Gastrocnemius medialis (tissue), 4 donors: ENCODE data around the gene DMD.

ENCODE experiments used
- POLR2A ChIP-seq, 2 donors: fragments of 450-650 bp; IDR thresholded peaks; one replicate each; pipeline ENCODE4 v1.6.1; 2017; ENCODE audit warnings: antibody characterized with exemption in 2 of 2, mild to moderate bottlenecking in 2 of 2, moderate library complexity in 2 of 2
- TF ChIP-seq, protein P1 (sequence below), 5 experiments: fragments of 450-650 bp in 3 of 5; fragments of 200-600 bp in 2 of 5; sonication (generic) in 2 of 5; IDR thresholded peaks in 4 of 5; conservative IDR thresholded peaks in 1 of 5; 1 replicate in 4 of 5; 2 replicates in 1 of 5; pipeline ENCODE4 v1.5.1; 2016 to 2019; ENCODE audit warnings: antibody characterized with exemption in 5 of 5, mild to moderate bottlenecking in 3 of 5, moderate library complexity in 3 of 5

GRCh38 chrX:31706466-31706865 lies 1504.9 kb downstream of the DMD start:
- TF ChIP-seq, protein P1, sequence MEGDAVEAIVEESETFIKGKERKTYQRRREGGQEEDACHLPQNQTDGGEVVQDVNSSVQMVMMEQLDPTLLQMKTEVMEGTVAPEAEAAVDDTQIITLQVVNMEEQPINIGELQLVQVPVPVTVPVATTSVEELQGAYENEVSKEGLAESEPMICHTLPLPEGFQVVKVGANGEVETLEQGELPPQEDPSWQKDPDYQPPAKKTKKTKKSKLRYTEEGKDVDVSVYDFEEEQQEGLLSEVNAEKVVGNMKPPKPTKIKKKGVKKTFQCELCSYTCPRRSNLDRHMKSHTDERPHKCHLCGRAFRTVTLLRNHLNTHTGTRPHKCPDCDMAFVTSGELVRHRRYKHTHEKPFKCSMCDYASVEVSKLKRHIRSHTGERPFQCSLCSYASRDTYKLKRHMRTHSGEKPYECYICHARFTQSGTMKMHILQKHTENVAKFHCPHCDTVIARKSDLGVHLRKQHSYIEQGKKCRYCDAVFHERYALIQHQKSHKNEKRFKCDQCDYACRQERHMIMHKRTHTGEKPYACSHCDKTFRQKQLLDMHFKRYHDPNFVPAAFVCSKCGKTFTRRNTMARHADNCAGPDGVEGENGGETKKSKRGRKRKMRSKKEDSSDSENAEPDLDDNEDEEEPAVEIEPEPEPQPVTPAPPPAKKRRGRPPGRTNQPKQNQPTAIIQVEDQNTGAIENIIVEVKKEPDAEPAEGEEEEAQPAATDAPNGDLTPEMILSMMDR (IDR thresholded peaks at IDR 0.05 in 4 of 5, conservative IDR thresholded peaks at IDR 0.05 in 1 of 5): no peak
- TF ChIP-seq POLR2A (IDR thresholded peaks at IDR 0.05): no peak
